Measurements from ENCODE around the gene ARID4B.
"Not testable (repeated sequence)": the region's sequence is repeated elsewhere in the genome, so short reads cannot be mapped to it uniquely, and the experiment has no call there.

Gene ARID4B

DNA sequence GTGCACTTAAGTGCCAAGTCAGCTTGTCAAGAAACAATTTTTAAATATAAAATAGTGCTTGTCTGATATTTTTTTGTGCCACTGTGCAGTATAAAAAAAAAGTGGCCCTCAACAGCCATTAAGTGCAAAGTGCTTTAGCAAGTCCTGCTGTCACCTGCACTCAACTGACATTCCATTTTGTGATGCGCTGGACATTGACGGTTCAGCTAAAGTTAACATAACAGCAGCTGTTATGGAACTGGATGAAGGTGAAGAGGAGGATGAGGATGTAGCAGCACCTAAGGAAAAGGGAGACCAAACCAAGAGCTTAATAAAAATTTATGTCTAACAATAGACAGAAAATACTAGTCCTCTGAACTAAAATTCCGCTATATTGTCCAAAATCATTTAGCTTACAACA lies 159.6 kb downstream of the ARID4B start:
- no peak for DNase-seq (ENCODE audit: low read depth in 1 of 2, low spot score in 1 of 2)

DNA sequence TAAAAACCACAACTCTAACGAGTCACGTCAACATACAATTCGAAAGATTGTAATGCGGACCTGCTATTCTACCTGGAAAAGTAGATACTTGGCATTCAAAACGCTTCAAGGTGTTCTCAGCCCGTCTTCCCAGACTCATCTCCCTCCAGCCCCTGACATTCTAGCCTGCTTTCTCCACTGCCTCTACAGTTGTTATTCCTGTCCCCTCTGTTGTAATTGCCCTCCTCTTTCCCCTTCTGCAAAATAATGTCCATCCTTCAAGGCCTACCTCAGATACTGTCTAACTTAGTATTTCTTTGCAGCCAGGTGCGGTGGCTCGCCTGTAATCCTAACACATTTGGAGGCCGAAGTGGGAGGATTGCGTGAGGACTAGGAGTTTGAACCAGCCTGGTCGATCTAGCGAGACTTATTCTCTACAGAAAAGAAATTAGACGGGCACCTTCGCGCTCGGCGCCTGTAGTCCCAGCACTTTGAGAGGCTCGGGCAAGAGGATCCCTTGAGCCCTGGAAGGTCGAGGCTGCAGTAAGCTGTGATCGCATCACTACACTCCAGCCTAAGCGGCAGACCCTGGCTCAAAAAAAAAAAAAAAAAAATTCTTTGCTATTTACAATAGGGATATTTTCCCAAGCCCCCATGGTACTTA lies 166.2 kb downstream of the ARID4B start:
- DNase-seq (ENCODE audit: low read depth in 1 of 2, low spot score in 1 of 2) = no peak

DNA sequence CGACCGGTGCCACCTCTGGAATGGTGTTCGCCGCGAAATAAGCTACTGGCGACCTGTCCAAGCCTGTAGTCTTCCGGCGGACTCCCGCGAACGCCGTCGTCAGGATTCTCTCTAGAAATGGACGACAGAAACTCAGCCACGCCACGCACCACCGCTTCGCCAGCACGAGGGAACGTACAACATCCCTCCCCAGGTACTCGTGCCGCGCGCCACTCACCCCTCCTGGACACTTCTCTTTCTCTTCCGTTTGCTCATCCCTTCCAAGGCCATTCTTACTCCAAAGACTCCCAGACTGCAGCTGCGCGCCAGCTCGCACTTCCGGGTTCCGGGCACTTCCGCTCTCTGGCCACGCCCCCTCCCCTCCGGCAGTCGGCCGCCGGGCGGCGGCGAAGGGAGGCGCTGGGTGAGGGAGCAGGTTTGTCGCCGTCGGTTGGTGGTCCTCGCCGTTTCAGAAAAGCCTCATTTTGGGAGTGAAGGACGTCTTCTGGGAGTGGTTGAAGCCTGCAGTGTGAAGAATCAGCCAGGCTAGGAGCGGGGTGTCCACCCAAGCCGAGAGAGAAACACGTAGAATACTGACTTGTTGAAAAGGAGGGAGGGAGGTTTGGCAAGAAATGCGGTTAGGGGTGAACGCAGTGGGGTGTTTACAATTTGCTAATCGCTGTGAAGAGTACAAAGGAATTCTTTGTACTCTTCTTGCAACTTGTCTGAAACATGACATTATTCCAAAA lies 166.9 kb downstream of the ARID4B start, which contains the start of gene RBM34:
Gene RBM34 (minus strand): TSS at position 294 of the 728 bp plus-strand sequence. CDS start 24 bp downstream, at position 270.
- peak; percentile 85 to 90 for DNase-seq (ENCODE audit: low read depth in 1 of 2, low spot score in 1 of 2)

DNA sequence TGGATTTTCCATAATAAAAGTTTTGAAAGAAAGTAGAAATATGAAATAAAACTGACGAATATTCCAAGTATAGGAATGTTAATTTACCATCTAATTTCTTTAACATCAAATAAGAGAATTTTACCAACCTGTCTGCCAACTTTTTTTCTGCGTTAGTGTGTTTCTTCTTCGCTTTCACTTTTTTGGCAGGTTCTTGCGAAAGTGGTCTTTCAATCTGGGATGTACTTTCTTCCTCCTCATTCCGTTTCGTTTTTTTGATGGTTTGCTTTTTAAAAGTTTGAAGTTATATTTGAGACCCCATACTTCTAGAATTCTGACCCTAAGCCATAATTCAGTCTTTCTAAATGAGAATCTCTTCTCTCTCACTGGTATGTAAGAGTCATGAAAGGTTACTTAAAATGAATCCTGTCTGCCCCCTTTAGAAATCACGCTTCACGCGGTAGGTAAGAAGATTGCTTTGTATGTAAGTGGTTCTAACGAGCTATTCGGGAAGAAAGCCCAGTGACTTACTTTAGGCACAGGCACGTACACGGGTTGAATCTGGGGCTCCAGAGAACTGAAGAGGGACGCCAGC lies 167.5 kb downstream of the ARID4B start:
- no peak for DNase-seq (ENCODE audit: low read depth in 1 of 2, low spot score in 1 of 2)

DNA sequence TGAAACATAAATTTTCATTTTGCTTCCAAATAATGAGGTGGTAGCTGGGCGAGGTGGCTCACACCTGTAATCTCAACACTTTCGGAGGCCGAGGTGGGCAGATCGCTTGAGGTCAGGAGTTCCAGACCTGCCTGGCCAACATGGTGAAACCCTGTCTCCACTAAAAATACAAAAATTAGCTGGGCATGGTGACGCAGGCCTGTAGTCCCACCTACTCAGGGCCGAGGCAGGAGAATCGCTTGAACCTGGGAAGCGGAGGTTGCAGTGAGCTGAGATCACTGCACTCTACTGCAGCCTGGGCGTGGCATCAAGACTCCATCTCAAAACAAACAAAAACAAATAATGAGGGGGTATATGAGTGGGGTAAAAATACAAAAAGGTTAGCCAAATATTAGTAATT lies 168.0 kb downstream of the ARID4B start:
- not testable (repeated sequence) for DNase-seq (ENCODE audit: low read depth in 1 of 2, low spot score in 1 of 2)

DNA sequence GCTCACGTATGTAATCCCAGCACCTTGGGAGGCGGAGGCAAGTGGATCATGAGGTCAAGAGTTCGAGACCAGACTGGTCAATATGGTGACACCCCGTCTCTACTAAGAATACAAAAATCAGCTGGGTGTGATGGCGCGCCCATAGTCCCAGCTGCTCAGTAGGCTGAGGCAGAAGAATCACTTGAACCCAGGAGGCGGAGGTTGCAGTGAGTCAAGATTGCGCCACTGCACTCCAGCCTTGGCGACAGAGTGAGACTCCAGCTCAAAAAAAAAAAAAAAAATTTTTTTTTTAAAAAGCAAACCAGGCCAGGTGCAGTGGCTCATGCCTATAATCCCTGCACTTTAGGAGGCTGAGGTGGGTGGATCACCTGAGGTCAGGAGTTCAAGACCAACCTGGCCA lies 168.7 kb downstream of the ARID4B start:
- not testable (repeated sequence) for DNase-seq (ENCODE audit: low read depth in 1 of 2, low spot score in 1 of 2)

DNA sequence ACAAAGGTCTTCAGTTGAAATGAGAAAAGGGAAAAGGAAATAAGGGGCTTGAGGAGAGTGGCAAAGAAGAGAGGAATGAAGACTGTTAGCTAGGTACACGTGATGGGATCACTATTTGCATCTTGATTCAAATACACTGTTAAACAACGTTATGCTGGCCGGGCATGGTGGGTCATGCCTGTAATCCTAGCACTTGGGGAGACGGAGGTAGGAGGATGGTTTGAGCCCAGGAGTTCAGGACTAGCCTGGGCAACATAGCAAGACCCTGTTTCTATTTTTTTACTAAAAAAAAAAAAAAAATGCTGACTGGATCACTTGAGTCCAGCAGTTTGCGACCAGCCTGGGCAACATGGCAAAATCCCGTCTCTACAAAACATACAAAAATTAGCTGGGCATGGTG lies 169.3 kb downstream of the ARID4B start:
- no peak for DNase-seq (ENCODE audit: low read depth in 1 of 2, low spot score in 1 of 2)

DNA sequence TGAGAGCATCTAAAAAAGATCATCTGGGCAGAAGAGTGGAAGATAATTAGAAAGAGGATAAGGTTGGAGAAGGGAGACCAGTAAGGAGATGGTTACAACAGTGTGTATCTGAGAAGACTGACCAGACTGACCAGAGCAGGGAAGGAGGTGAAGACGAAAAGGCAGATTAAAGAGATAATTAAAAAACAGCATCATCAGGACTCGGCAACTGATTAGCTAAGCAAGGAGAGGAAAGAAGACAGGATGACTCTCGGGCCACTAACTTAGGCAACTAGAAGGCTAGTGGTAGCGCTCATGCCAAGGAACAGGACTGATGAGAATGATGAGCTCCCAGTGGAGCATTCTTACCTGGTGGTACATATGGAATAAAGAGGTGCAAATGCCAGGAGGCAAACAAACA lies 170.8 kb downstream of the ARID4B start:
- DNase-seq (ENCODE audit: low read depth in 1 of 2, low spot score in 1 of 2) = no peak

DNA sequence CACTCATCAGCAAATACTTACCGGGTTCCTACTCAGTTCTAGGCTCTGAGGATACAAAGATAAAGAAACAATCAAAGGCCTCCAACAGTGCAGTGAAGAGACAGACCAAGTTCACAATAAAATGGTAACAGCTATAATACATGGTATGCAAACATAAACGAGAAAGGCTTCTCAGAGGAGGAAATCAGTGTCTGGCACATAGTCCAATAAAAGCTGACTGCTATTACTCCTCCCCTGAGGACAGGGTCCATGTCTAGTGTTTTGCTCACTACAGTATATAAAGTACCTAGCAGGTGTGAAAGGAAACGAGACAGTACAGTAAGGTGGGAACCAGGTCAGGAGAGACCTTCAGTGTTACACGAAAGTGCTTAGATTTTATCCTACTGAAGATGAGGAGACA lies 171.2 kb downstream of the ARID4B start:
- DNase-seq (ENCODE audit: low read depth in 1 of 2, low spot score in 1 of 2) = no peak

DNA sequence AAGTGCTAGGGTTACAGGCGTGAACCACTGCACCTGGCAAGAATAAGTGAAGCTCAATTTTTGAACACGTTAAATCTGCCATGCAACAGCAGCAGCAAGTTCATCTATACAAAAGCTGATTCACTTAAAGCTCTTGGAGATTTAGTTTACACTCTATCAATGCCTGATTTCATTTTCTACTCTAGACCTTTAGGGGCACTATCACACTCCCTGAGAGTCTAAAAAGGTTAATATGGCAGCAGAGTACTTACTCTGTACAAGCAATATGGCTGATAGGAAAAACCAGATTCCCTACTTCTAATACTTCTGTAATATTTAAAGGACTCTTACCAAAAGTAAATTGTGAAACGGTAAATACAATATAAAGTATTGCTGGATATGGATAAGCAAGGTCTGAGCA lies 171.7 kb downstream of the ARID4B start:
- no peak for DNase-seq (ENCODE audit: low read depth in 1 of 2, low spot score in 1 of 2)

DNA sequence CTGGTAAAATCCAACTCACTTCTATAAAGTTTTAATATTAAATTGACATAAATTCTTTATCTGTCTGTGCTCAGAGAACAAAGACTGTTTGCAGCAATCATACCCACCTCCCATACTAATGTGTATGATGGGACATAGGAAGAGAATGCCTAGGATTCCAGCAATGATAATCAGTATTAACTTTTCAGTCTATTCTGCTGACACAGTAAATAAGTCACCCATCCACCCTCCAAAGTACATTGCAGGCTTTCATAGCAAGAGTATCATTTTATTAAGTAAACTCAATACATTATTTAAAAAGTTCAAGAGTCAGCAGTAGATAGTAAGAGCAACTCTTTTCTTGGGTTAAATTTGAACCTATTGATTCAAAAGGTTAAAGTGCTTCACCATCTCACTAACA lies 175.7 kb downstream of the ARID4B start:
- no peak for DNase-seq (ENCODE audit: low read depth in 1 of 2, low spot score in 1 of 2)

DNA sequence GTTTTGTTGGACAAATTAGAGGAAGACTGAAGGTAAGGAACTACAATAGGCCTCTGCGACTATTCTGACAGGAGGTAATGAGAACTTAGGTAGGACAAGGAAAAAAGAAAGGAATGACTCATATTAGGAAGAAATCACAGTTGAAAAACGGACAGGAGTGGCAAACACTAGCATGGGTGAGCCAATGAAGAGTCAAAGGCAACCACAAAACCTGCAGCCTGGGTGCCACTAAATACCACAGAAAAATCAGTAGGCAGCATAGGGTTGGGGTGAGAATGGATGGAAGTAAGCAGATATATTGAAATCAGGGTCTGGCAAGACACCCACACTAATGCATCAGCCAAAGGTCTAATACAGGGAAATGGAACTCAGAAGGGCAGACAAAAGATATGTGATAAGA lies 176.9 kb downstream of the ARID4B start:
- no peak for DNase-seq (ENCODE audit: low read depth in 1 of 2, low spot score in 1 of 2)

DNA sequence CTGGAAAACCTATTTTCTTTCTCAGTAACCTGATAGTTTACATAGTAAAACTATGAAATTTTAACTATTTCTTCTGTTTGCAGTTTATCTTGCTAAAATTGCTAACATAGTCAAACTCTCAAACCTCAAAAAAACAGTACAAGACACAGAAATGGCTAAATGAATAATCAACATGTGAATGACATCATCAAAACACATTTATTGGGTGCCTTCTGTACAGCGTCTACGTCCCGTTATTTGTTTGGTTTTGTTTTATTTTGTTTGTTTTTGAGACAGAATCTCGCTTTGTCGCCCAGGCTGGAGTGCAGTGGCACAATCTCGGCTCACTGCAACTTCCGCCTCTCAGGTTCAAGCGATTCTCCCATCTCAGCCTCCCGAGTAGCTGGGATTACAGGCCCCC lies 178.2 kb downstream of the ARID4B start:
- DNase-seq (ENCODE audit: low read depth in 1 of 2, low spot score in 1 of 2) = no peak

DNA sequence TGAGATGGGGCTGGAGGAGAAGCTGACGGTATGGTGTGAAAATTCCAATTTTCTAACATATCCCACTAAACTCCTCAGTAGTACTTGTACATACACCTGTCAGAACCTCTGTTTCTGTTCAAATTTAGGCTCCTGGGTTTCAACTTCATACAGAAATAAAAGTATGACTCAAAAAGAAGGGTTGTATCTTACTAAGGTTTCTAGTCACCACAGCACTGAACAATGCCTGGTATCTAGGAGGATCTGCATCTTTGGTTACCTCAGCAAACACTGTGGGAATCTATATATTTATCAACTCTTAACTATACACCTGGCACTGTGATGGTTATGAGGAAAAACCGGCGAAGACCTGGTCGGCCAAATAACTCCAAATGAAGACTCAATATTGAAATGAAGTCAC lies 180.7 kb downstream of the ARID4B start:
- no peak for DNase-seq (ENCODE audit: low read depth in 1 of 2, low spot score in 1 of 2)

DNA sequence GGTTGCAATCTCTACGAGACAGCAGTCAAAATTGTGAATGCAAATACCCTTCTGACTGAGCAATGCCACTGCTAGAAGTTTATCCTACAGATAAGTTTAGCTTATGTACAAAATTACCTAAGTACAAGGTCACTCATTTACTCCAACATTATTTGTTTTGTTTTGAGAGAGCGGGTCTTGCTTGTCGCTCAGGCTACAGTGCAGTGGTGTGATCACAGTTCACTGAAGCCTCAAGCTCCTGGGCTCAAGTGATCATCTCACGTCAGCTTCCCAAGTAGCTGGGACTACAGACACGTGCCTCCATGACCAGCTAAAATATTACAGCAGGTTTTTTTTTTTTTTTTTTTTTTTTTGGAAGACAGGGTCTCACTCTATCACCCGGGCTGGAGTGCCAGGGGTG lies 182.3 kb downstream of the ARID4B start:
- DNase-seq (ENCODE audit: low read depth in 1 of 2, low spot score in 1 of 2) = no peak

DNA sequence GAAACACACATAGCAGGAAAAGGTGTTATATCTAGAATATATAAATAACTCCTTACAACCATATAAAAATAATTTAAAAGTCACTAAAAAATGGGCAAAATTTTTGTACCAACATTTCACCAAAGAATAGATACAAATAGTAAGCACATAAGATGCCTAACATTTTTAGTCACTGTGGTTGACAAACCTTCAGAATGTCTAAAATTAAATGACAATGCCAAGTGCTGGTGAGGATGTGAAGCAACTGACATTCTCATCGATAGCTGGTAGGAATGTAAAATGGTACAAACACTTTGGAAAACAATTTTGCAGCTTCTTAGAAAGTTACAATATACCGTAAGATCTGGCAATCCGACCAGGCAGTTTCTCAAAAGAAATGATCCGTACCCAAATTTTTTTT lies 185.0 kb downstream of the ARID4B start:
- DNase-seq (ENCODE audit: low read depth in 1 of 2, low spot score in 1 of 2) = no peak

DNA sequence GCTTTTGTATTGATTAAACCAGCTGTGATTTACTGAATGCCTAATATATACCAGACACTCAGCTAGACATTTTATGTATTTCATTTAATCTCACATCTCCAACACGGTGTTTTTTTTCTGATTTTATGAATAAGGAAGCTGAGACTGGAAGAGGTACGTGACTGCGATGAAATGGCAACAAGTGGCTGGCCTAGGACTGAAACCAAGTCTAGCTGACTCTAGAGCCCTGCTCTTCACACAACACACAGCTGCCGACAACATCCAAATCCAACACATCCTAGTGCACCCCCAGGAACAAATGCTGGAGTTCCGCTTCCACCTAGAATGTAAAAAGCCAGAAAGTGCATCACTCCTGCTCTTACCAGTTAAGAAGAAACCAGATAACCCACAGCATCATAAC lies 188.7 kb downstream of the ARID4B start:
- no peak for DNase-seq (ENCODE audit: low read depth in 1 of 2, low spot score in 1 of 2)

DNA sequence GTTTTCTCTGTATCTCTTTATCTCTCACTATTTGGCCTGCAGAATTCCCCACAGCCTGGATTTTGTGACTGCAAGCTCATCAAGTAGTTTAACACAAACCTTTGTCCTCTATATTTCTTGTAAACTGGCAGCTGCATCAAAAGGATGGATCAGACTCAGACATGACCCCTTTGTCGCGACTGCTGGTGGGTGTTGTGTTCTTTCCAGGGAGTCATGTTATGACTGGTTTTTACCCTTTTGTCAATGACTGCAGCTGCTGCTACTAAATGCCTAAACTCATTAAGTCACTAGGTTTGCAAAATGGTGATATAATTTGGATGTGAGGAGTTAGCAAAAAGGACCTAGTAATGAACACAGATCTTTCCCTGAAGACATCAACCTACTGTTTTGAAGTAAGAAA lies 189.2 kb downstream of the ARID4B start:
- no peak for DNase-seq (ENCODE audit: low read depth in 1 of 2, low spot score in 1 of 2)

DNA sequence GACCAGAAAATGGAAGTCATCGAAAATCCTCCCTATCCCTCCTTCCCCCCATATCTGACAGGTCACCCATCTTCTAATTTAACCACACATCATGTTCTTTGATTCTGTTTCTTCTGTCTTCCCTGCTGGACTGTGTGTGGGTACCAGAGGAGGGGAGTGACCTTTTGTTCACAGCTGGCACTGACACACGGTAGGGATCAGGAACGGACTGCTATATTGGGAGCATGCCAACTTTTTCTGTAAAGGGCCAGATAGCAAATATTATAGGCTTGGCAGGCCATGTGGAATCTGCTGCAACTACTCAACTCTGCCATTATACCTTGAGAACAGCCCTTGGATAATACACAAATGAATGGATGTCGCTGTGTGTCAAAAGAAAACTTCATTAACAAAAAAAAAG lies 191.9 kb downstream of the ARID4B start:
- DNase-seq (ENCODE audit: low read depth in 1 of 2, low spot score in 1 of 2) = no peak

DNA sequence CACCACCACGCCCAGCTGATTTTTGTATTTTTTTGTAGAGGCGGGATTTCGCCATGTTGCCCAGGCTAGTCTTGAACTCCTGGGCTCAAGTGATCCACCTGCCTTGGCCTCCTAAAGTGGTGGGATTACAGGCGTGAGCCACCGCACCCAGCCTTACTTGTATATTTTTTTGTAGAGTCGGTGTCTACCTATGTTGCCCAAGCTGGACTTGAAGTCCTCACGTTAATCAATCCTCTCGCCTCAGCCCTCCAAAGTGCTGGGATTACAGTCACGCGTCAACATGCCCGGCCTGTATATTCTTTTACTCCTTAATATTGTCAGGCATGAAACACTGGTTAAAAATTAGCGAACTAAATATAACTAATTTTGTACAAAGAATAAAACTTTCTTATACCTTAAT lies 193.8 kb downstream of the ARID4B start:
- no peak for DNase-seq (ENCODE audit: low read depth in 1 of 2, low spot score in 1 of 2)

DNA sequence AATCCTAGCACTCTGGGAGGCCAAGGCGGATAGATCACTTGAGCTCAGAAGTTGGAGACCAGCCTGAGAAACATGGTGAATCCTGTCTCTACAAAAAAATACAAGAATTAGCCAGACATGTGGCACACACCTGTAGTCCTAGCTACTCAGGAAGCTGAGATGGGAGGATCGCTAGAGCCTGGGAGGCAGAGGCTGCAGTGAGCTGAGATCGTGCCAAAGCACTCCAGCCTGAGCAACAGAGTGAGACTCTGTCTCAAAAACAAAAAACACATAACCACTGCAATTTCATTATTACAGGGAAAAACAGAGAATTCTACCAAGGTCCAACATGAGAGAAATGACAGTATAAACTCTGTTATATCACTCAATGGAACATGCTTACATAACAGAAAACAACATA lies 194.9 kb downstream of the ARID4B start:
- DNase-seq (ENCODE audit: low read depth in 1 of 2, low spot score in 1 of 2) = no peak

DNA sequence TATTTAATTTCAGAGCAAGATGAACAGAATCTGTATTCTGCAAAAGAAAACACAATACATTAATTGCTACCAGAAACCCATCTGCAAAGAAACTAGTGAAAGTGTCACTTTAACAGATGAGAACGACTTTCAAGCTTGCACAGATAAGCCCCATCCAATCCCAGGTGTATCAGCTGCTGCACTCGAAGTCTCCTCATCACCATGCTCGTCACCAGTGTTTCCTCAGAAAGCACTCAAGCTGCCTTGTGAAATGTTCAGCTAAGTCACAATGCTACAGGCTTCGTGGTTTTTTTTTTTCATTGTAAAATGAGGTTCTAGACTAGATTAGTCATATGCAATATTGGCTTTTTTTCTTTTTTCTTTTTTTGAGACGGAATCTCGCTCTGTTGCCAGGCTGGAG lies 196.0 kb downstream of the ARID4B start:
- DNase-seq (ENCODE audit: low read depth in 1 of 2, low spot score in 1 of 2) = no peak

All from activated CD4-positive, alpha-beta T cell treated with anti-CD3 and anti-CD28 coated beads, Interleukin-2, amount 50 U/mL, for 24 hours (primary cell).